Peyer's patch (tissue), 4 donors: Measurements from ENCODE around the gene MTERF2. TPM values are rescaled to one million over a fixed set of nuclear protein-coding genes. Genes with fewer than 3 reads are reported as not detected.
A peak's percentile ranks its signal among the peaks of the same experiment; 100 is the strongest.
"Not testable (repeated sequence)": the region's sequence is repeated elsewhere in the genome, so short reads cannot be mapped to it uniquely, and the experiment has no call there.

ENCODE experiments used
- DNase-seq, 3 donors: peaks; one replicate each; pipeline ENCODE4 v3.0.0-alpha.2; 2017 to 2019
- H3K27ac ChIP-seq, 4 donors: fragments of 200-600 bp; sonication (generic); one replicate each; pipeline ENCODE4 v1.5.1; 2016 to 2019
- H3K27me3 ChIP-seq, 2 donors: fragments of 200-600 bp; sonication (generic); one replicate each; pipeline ENCODE4 v1.5.1; 2019
- H3K36me3 ChIP-seq, 3 donors: fragments of 200-600 bp; sonication (generic); one replicate each; pipeline ENCODE4 v1.5.1; 2016 to 2019
- H3K4me1 ChIP-seq, 4 donors: fragments of 200-600 bp; sonication (generic); one replicate each; pipeline ENCODE4 v1.5.1; 2016 to 2019
- H3K4me3 ChIP-seq, 4 donors: fragments of 200-600 bp; sonication (generic); 1 replicate in 3 of 4; 2 replicates in 1 of 4; pipeline ENCODE4 v1.5.1; 2016 to 2019; ENCODE audit warnings: mild to moderate bottlenecking in 1 of 4
- H3K9me3 ChIP-seq, 4 donors: fragments of 200-600 bp; sonication (generic); one replicate each; pipeline ENCODE4 v1.5.1; 2016 to 2019; ENCODE audit warnings: mild to moderate bottlenecking in 1 of 4
- CTCF ChIP-seq, 6 experiments: fragments of 450-650 bp in 4 of 6; fragments of 200-600 bp in 2 of 6; sonication (generic) in 1 of 6; IDR thresholded peaks; one replicate each; pipeline ENCODE4 v1.5.1; 2017 to 2019; ENCODE audit warnings: antibody characterized with exemption in 6 of 6, mild to moderate bottlenecking in 3 of 6, moderate library complexity in 1 of 6
- POLR2A ChIP-seq, 2 donors: fragments of 450-650 bp; IDR thresholded peaks; one replicate each; pipeline ENCODE4 v1.5.1; 2017; ENCODE audit warnings: antibody characterized with exemption in 2 of 2, mild to moderate bottlenecking in 2 of 2, moderate library complexity in 2 of 2
- total RNA-seq, 4 donors: library from RNA; depleted of rRNA; stranded (reverse); fragments of >200 nt; gene quantifications; one replicate each; pipeline ENCODE4 v1.1.0, GENCODE V29; 2016

MTERF2 gene
- total RNA-seq, 4 donors from 2014 or later = 10.9 to 19.0 (median 14.8) TPM

- H3K27me3 ChIP-seq = no peaks in the 10 kb centered on the region
- no peak for TF ChIP-seq CTCF (IDR thresholded peaks at IDR 0.05)
- no peak for TF ChIP-seq POLR2A (IDR thresholded peaks at IDR 0.05)
- peaks cover 0 to 16% (median 4%) of the 10 kb centered on the region in 4 donors for H3K4me1 ChIP-seq
- no peaks in the 10 kb centered on the region for H3K9me3 ChIP-seq
- no peak for DNase-seq
- H3K36me3 ChIP-seq = no peaks in the 10 kb centered on the region
- H3K27ac ChIP-seq = peak overlapping the region in 1 of 4 donors; percentile 7
- H3K4me3 ChIP-seq = no peak overlapping the region
Observed at GRCh38 chr12:107029081-107029480, 42.1 kb upstream of the MTERF2 start.

- TF ChIP-seq POLR2A (IDR thresholded peaks at IDR 0.05) = peak in 1 of 2 donors; percentile 20
- no peak for TF ChIP-seq CTCF (IDR thresholded peaks at IDR 0.05)
Observed at GRCh38 chr12:107027636-107028053, 40.7 kb upstream of the MTERF2 start.

GRCh38 chr12:107026806-107027635, 40.1 kb upstream of the MTERF2 start:
- no peak for DNase-seq
- H3K36me3 ChIP-seq = no peaks in the 10 kb centered on the region
- peak overlapping the region in 1 of 4 donors; percentile 17 for H3K4me3 ChIP-seq
- peak overlapping the region; percentile 12 to 84 (median 73) for H3K27ac ChIP-seq
- no peaks in the 10 kb centered on the region for H3K9me3 ChIP-seq
- no peaks in the 10 kb centered on the region for H3K27me3 ChIP-seq
- TF ChIP-seq POLR2A (IDR thresholded peaks at IDR 0.05) (no peak), CTCF (IDR thresholded peaks at IDR 0.05) (no peak)
- H3K4me1 ChIP-seq = peaks cover 0 to 16% (median 4%) of the 10 kb centered on the region in 4 donors

More at GRCh38 chr12:107027636-107028053, 40.7 kb upstream of the MTERF2 start:
- Histone ChIP-seq H3K9me3 (no peaks in the 10 kb centered on the region), H3K27me3 (no peaks in the 10 kb centered on the region), H3K36me3 (no peaks in the 10 kb centered on the region), H3K27ac (peak overlapping the region in 3 of 4 donors; percentile 67 to 84 (median 79)), H3K4me3 (no peak overlapping the region), H3K4me1 (peaks cover 0 to 16% (median 4%) of the 10 kb centered on the region in 4 donors)
- DNase-seq = no peak

- peaks cover 0 to 16% (median 4%) of the 10 kb centered on the region in 4 donors for H3K4me1 ChIP-seq
Observed at GRCh38 chr12:107026356-107026755, 39.4 kb upstream of the MTERF2 start.

GRCh38 chr12:107025671-107026070, 38.7 kb upstream of the MTERF2 start:
- no peaks in the 10 kb centered on the region for H3K27me3 ChIP-seq
- H3K4me1 ChIP-seq = peaks cover 0 to 16% (median 4%) of the 10 kb centered on the region in 4 donors
- no peaks in the 10 kb centered on the region for H3K9me3 ChIP-seq
- no peak overlapping the region for H3K4me3 ChIP-seq
- no peak for DNase-seq
- H3K36me3 ChIP-seq = peaks cover 0 to 5% (median 0%) of the 10 kb centered on the region in 3 donors
- H3K27ac ChIP-seq = peak overlapping the region in 1 of 4 donors; percentile 49
- TF ChIP-seq CTCF (IDR thresholded peaks at IDR 0.05) = no peak
- no peak for TF ChIP-seq POLR2A (IDR thresholded peaks at IDR 0.05)

More at GRCh38 chr12:107026356-107026755, 39.4 kb upstream of the MTERF2 start:
- H3K27ac ChIP-seq = peak overlapping the region in 3 of 4 donors; percentile 67 to 84 (median 79)
- H3K9me3 ChIP-seq, H3K36me3 ChIP-seq, H3K4me3 ChIP-seq, DNase-seq, H3K27me3 ChIP-seq: not testable (repeated sequence)

- Histone ChIP-seq H3K27ac (no peak overlapping the region), H3K36me3 (peaks cover 0 to 8% (median 0%) of the 10 kb centered on the region in 3 donors)
- TF ChIP-seq POLR2A (IDR thresholded peaks at IDR 0.05) (no peak), CTCF (IDR thresholded peaks at IDR 0.05) (no peak)
Observed at GRCh38 chr12:107019546-107019945, 32.6 kb upstream of the MTERF2 start.

More at GRCh38 chr12:107019546-107019945, 32.6 kb upstream of the MTERF2 start:
- no peak overlapping the region for H3K4me3 ChIP-seq
- H3K9me3 ChIP-seq = no peaks in the 10 kb centered on the region
- no peak for DNase-seq
- no peaks in the 10 kb centered on the region for H3K4me1 ChIP-seq
- H3K27me3 ChIP-seq = no peaks in the 10 kb centered on the region
